HepG2 (cell line): Measurements from ENCODE around the gene FBXO30. TPM values are rescaled to one million over a fixed set of nuclear protein-coding genes. Genes with fewer than 3 reads are reported as not detected.

Experiments used
- ATAC-seq: fragments of 200-7000 bp; cut with Tn5 transposase; 3 replicates; pipeline ENCODE4 v1.9.1; 2020; ENCODE audit warnings: mild to moderate bottlenecking, moderate library complexity
- BruUV-seq: library from RNA; stranded (reverse); fragments of 400-500 nt; replicated peaks from 2 replicates; lab custom pipeline; 2021; lab: Mats Ljungman, UMichigan
- CTCF ChIA-PET: fragments of 300-600 bp; formaldehyde crosslinking; extraction: SDS; loops from one replicate; lab custom pipeline; 2021; ENCODE audit warnings: low total read pairs, inconsistent platforms, low intra/inter-chr PET ratio; lab: Yijun Ruan, JAX
- POLR2A ChIA-PET: fragments of 350-600 bp; sonication (Branson Sonifier 250); formaldehyde crosslinking; loops from one replicate; lab custom pipeline; 2020; ENCODE audit warnings: antibody characterized with exemption, inconsistent platforms; lab: Yijun Ruan, JAX
- DNase-seq: peaks from one replicate; pipeline ENCODE4 v3.0.0-alpha.2; 2015; ENCODE audit warnings: low spot score
- FAIRE-seq: peaks from 3 replicates; lab custom pipeline; 2011; peaks lifted over from hg19 to GRCh38; lab: Jason Lieb, UNC
- H2AFZ ChIP-seq: one replicate; pipeline ENCODE4 v1.6.1; 2011; ENCODE audit warnings: low read length, inconsistent platforms
- H3K27ac ChIP-seq: fragments of 300-600 bp; 3 replicates; pipeline ENCODE4 v1.8.0; 2011; ENCODE audit warnings: mixed run types, mild to moderate bottlenecking, mixed read lengths, low read length, inconsistent platforms; ENCODE audit not compliant: insufficient read depth; ENCODE audit errors: extremely low read length
- H3K27me3 ChIP-seq, 2 experiments: fragments of 200-600 bp in 1 of 2; 2 replicates in 1 of 2; 3 replicates in 1 of 2; pipeline versions ENCODE4 v1.6.0 to v1.8.0; 2011; ENCODE audit warnings: low read length in 2 of 2, mild to moderate bottlenecking in 2 of 2, moderate library complexity in 2 of 2, inconsistent platforms in 1 of 2; ENCODE audit not compliant: insufficient read depth in 2 of 2, control insufficient read depth in 1 of 2
- H3K36me3 ChIP-seq, 2 experiments: fragments of 200-600 bp in 1 of 2; replicated peaks in 1 of 2; 2 replicates in 1 of 2; 3 replicates in 1 of 2; pipeline versions ENCODE4 v1.5.1 to v1.8.0; 2011; ENCODE audit warnings: low read length in 2 of 2, inconsistent platforms in 1 of 2; ENCODE audit not compliant: insufficient read depth in 2 of 2, control insufficient read depth in 1 of 2
- H3K4me1 ChIP-seq: 2 replicates; pipeline ENCODE4 v1.5.1; 2012; ENCODE audit warnings: low read length, inconsistent platforms; ENCODE audit not compliant: insufficient read depth
- H3K4me2 ChIP-seq: 2 replicates; pipeline ENCODE4 v1.6.0; 2011; ENCODE audit warnings: low read depth, low read length, inconsistent platforms
- H3K4me3 ChIP-seq, 3 experiments: fragments of 200-600 bp in 1 of 3; sonication (generic), shearing (Covaris generic) in 1 of 3; replicated peaks in 1 of 3; 2 replicates each; pipeline ENCODE4 v1.5.1; 2011 to 2016; ENCODE audit warnings: low read length in 3 of 3, inconsistent platforms in 2 of 3, low read depth in 2 of 3, mild to moderate bottlenecking in 2 of 3, control low read depth in 1 of 3, mixed read lengths in 1 of 3; ENCODE audit not compliant: insufficient read depth in 1 of 3
- H3K79me2 ChIP-seq: one replicate; pipeline ENCODE4 v1.6.1; 2011; ENCODE audit warnings: low read length, inconsistent platforms; ENCODE audit not compliant: insufficient read depth
- H3K9ac ChIP-seq: 2 replicates; pipeline ENCODE4 v1.6.0; 2011; ENCODE audit warnings: mild to moderate bottlenecking, low read depth, low read length, inconsistent platforms; ENCODE audit not compliant: insufficient read depth
- H3K9me3 ChIP-seq: 2 replicates; pipeline ENCODE4 v1.5.1; 2012; ENCODE audit warnings: mild to moderate bottlenecking, low read length
- H4K20me1 ChIP-seq: 2 replicates; pipeline ENCODE4 v1.6.0; 2011; ENCODE audit warnings: inconsistent platforms, mild to moderate bottlenecking, low read length, moderate library complexity; ENCODE audit not compliant: insufficient read depth
- ATF4 ChIP-seq, 2 experiments: fragments of 450-650 bp in 1 of 2; sonication (generic) in 1 of 2; formaldehyde crosslinking; IDR thresholded peaks; 2 replicates each; pipeline versions ENCODE4 v1.5.0 to v1.8.0; 2020 to 2022; ENCODE audit warnings: mild to moderate bottlenecking in 1 of 2, missing genetic modification reagents in 1 of 2
- HNF4G ChIP-seq, 2 experiments: sonication (generic) in 1 of 2; formaldehyde crosslinking in 1 of 2; IDR thresholded peaks; 2 replicates each; pipeline versions ENCODE4 v1.4.0 to v1.6.1; 2011 to 2020; ENCODE audit warnings: borderline replicate concordance in 2 of 2, low read depth in 2 of 2, mild to moderate bottlenecking in 2 of 2, low read length in 1 of 2, missing genetic modification reagents in 1 of 2, moderate library complexity in 1 of 2
- MBNL3 ChIP-seq: fragments of 250-450 bp; sonication (Bioruptor Pico); conservative IDR thresholded peaks from 2 replicates; pipeline ENCODE4 v1.8.0; 2022; ENCODE audit warnings: mild to moderate bottlenecking, inconsistent platforms
- MTERF4 ChIP-seq: sonication (generic); formaldehyde crosslinking; IDR thresholded peaks from 2 replicates; pipeline ENCODE4 v1.8.0; 2023; ENCODE audit warnings: mild to moderate bottlenecking, missing genetic modification reagents
- NFKB2 ChIP-seq: sonication (generic); formaldehyde crosslinking; IDR thresholded peaks from 2 replicates; pipeline ENCODE4 v1.4.0; 2020; ENCODE audit warnings: missing genetic modification reagents, borderline replicate concordance
- SCMH1 ChIP-seq: sonication (generic); formaldehyde crosslinking; IDR thresholded peaks from 2 replicates; pipeline ENCODE4 v1.9.0; 2021; ENCODE audit warnings: missing genetic modification reagents, mild to moderate bottlenecking, borderline replicate concordance
- TBX3 ChIP-seq: fragments of 450-650 bp; IDR thresholded peaks from 2 replicates; pipeline ENCODE4 v1.6.1; 2017; ENCODE audit warnings: antibody characterized with exemption, mild to moderate bottlenecking, inconsistent platforms, borderline replicate concordance
- ZFY ChIP-seq: sonication (generic); formaldehyde crosslinking; IDR thresholded peaks from 2 replicates; pipeline ENCODE4 v1.4.0; 2020; ENCODE audit warnings: missing genetic modification reagents
- ZNF264 ChIP-seq: sonication (generic); formaldehyde crosslinking; IDR thresholded peaks from 2 replicates; pipeline ENCODE4 v1.4.0; 2020; ENCODE audit warnings: missing genetic modification reagents
- ZNF296 ChIP-seq: sonication (generic); formaldehyde crosslinking; conservative IDR thresholded peaks from 2 replicates; pipeline ENCODE4 v1.5.0; 2020; ENCODE audit warnings: mild to moderate bottlenecking, missing genetic modification reagents
- ZNF572 ChIP-seq: sonication (generic); formaldehyde crosslinking; IDR thresholded peaks from 2 replicates; pipeline ENCODE4 v1.5.1; 2020; ENCODE audit warnings: mild to moderate bottlenecking, missing genetic modification reagents
- ZNF772 ChIP-seq: sonication (generic); formaldehyde crosslinking; IDR thresholded peaks from 2 replicates; pipeline ENCODE4 v1.5.0; 2020; ENCODE audit warnings: mild to moderate bottlenecking, missing genetic modification reagents
- ZNF781 ChIP-seq: sonication (generic); formaldehyde crosslinking; IDR thresholded peaks from 2 replicates; pipeline ENCODE4 v1.5.1; 2020; ENCODE audit warnings: borderline replicate concordance, mild to moderate bottlenecking, missing genetic modification reagents; ENCODE audit errors: not compliant biosample characterization
- in situ Hi-C: cut with HindIII; loops from 2 replicates; pipeline ENCODE4 v1.10.0; 2017; ENCODE audit warnings: low pct_unique_long_range_greater_than_20kb; ENCODE audit not compliant: extremely low pct_ligation_motif_present
- intact Hi-C: fragments of 100-400 bp; cut with micrococcal nuclease; formaldehyde crosslinking; loops from one replicate; pipeline ENCODE4 v1.10.0; 2022; ENCODE audit not compliant: unreplicated experiment
- polyA plus RNA-seq, 8 experiments: library from polyadenylated mRNA; depleted of rRNA in 3 of 8; stranded (reverse) in 7 of 8; unstranded in 1 of 8; fragments of >200 nt; fragmentation: Illumina TruSeq in 4 of 8; extraction: Trizol in 4 of 8; gene quantifications; 2 replicates each; pipeline versions ENCODE4 v1.2.1 to v1.2.3, GENCODE V29; 2011 to 2016; ENCODE audit warnings: low read depth in 4 of 8, missing spikeins in 1 of 8, mixed read lengths in 1 of 8; ENCODE audit not compliant: insufficient read depth in 1 of 8
- total RNA-seq, 5 experiments: library from RNA; depleted of rRNA; stranded (reverse); fragments of >200 nt; fragmentation: Illumina TruSeq; extraction: Trizol; gene quantifications; 2 replicates each; pipeline ENCODE4 v1.2.3, GENCODE V29; 2016; ENCODE audit warnings: low read depth in 1 of 5
- TF ChIP-seq, protein P1 (sequence below): IDR thresholded peaks from 2 replicates; pipeline ENCODE4 v1.4.0; 2020; ENCODE audit warnings: mild to moderate bottlenecking, missing genetic modification reagents
- TF ChIP-seq, protein P2 (sequence below): sonication (generic); formaldehyde crosslinking; IDR thresholded peaks from 2 replicates; pipeline ENCODE4 v1.8.0; 2022; ENCODE audit warnings: mild to moderate bottlenecking, missing genetic modification reagents, moderate library complexity

Gene FBXO30
- total and polyA plus RNA-seq, 2 of the 13 experiments (the other 11 are each of a cell fraction or from before 2014, with no cell fraction given), result 3.2 to 7.1 TPM

- no peak for TF ChIP-seq HNF4G (IDR thresholded peaks at IDR 0.05; ENCODE audit: borderline replicate concordance, low read depth, low read length)
- no peak for TF ChIP-seq HNF4G (CRISPR knock-in tag; IDR thresholded peaks at IDR 0.05; ENCODE audit: borderline replicate concordance, low read depth)
- TF ChIP-seq, protein P1, sequence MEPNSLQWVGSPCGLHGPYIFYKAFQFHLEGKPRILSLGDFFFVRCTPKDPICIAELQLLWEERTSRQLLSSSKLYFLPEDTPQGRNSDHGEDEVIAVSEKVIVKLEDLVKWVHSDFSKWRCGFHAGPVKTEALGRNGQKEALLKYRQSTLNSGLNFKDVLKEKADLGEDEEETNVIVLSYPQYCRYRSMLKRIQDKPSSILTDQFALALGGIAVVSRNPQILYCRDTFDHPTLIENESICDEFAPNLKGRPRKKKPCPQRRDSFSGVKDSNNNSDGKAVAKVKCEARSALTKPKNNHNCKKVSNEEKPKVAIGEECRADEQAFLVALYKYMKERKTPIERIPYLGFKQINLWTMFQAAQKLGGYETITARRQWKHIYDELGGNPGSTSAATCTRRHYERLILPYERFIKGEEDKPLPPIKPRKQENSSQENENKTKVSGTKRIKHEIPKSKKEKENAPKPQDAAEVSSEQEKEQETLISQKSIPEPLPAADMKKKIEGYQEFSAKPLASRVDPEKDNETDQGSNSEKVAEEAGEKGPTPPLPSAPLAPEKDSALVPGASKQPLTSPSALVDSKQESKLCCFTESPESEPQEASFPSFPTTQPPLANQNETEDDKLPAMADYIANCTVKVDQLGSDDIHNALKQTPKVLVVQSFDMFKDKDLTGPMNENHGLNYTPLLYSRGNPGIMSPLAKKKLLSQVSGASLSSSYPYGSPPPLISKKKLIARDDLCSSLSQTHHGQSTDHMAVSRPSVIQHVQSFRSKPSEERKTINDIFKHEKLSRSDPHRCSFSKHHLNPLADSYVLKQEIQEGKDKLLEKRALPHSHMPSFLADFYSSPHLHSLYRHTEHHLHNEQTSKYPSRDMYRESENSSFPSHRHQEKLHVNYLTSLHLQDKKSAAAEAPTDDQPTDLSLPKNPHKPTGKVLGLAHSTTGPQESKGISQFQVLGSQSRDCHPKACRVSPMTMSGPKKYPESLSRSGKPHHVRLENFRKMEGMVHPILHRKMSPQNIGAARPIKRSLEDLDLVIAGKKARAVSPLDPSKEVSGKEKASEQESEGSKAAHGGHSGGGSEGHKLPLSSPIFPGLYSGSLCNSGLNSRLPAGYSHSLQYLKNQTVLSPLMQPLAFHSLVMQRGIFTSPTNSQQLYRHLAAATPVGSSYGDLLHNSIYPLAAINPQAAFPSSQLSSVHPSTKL (CRISPR knock-in tag), result peak; percentile 81
- peak; percentile 60; the same call in 1 of the 2 replicates for TF ChIP-seq TBX3
- 0 out of 4 replicates have a peak, but pooled peaks of 1 of the 2 experiments have one; percentile 25 for TF ChIP-seq ATF4 (CRISPR knock-in tag; IDR thresholded peaks at IDR 0.05)
- no peak for TF ChIP-seq ZNF296 (CRISPR knock-in tag)
- no peak for TF ChIP-seq NFKB2
Observed at GRCh38 chr6:145772846-145773245, 41.7 kb downstream of the FBXO30 start (continued).

DNA sequence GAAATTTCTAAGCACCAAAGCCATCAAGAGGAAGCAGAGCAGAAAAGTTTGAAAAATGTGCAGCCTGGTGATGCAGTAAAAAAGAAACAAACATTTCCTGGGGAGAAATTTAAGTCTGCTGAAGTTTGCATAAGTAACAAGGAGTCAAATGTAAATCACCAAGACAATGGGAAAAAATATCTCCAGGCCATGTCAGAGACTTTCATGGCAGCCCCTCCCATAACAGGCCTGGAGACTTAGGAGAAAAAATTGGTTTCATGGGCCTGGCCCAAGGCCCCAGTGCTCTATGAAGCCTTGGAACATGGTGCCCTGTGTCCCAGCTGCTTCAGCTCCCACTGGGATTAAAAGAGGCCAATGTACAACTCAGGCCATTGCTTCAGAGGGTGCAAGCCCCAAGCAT, 49.1 kb downstream of the FBXO30 start:
- Histone ChIP-seq H4K20me1 (no peaks in the 10 kb centered on the region; the same call in 1 of the 2 replicates), H3K9ac (no peak overlapping the region), H3K27me3 (no peaks in the 10 kb centered on the region), H2AFZ (no peak overlapping the region), H3K36me3 (no peaks in the 10 kb centered on the region), H3K4me1 (peaks cover 7% of the 10 kb centered on the region), H3K27ac (no peak overlapping the region), H3K4me2 (no peak overlapping the region), H3K9me3 (no peaks in the 10 kb centered on the region), H3K4me3 (no peak overlapping the region), H3K79me2 (no peaks in the 10 kb centered on the region)
- CTCF ChIA-PET, result no interaction called here
- ATAC-seq (peak; percentile 37; the same call in 1 of the 3 replicates), DNase-seq (no peak), FAIRE-seq (no peak)
- BruUV-seq, result no TSS peak
- POLR2A ChIA-PET, result no interaction called here
- in situ Hi-C loops, result no loop called here
- intact Hi-C loops, result no loop called here
- TF ChIP-seq ZFY (CRISPR knock-in tag), result no peak
- no peak for TF ChIP-seq ZNF772 (CRISPR knock-in tag)
- no peak for TF ChIP-seq ZNF572 (CRISPR knock-in tag)
- TF ChIP-seq, protein P2, sequence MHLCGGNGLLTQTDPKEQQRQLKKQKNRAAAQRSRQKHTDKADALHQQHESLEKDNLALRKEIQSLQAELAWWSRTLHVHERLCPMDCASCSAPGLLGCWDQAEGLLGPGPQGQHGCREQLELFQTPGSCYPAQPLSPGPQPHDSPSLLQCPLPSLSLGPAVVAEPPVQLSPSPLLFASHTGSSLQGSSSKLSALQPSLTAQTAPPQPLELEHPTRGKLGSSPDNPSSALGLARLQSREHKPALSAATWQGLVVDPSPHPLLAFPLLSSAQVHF (CRISPR knock-in tag), result no peak
- TF ChIP-seq MBNL3 (CRISPR knock-in tag), result no peak
- no peak for TF ChIP-seq ZNF781
- no peak for TF ChIP-seq ZNF264 (CRISPR knock-in tag)
- no peak for TF ChIP-seq SCMH1 (CRISPR knock-in tag)
- TF ChIP-seq MTERF4, result no peak
